Smooth muscle cell of the brain vasculature (primary cell): Measurements from ENCODE around the gene PKDCC.
"Not testable (repeated sequence)": the region's sequence is repeated elsewhere in the genome, so short reads cannot be mapped to it uniquely, and the experiment has no call there.

ENCODE experiments used
- DNase-seq: peaks from one replicate; pipeline ENCODE4 v3.0.0-alpha.2; 2012; ENCODE audit warnings: low read depth, low spot score

PKDCC gene

DNA sequence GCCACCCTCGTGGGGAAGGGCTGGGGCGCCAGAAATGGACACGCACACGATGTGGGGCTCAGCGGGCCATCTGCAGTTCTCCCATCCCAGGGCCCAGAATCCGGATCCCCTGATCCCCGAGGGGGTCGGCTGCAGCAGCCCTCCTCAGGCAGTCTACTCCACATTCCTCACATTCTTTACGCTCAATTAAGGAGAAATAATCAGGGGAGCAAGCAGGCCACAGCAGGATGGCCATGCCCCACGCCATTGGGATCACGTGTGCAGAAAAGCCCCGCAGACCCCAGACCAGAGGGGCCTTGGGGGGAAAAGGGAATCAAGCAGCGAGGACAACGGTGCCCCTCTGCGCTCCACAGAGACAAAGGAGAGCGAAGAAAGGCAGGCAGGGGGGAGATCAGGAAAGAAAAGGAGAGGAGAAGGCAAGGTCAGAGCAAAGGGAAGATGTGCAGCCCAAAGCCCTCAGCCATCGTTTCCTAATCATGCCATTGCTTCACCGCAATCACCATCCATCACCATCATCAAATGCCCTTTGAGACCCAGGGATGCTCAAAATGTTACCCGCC is 17.5 kb upstream of the PKDCC start:
- DNase-seq = no peak

DNA sequence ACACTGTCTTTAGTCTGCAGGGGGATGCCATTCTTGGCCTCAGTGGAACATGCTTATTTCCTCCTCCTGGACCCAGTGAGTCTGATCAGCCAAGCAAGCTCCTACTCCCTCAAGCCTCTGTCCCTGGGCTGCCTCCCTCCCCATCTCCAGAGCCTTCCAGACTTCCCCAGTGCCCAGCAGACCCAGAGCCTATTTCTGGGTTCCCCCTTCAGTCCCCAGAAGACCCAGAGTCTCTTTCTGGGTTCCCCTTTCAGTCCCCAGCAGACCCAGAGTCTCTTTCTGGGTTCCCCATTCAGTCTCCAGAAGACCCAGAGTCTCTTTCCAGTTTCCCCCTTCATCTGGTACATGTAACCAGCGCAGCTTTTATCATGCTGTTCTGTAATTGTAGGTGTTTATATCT is 17.0 kb upstream of the PKDCC start:
- no peak for DNase-seq

DNA sequence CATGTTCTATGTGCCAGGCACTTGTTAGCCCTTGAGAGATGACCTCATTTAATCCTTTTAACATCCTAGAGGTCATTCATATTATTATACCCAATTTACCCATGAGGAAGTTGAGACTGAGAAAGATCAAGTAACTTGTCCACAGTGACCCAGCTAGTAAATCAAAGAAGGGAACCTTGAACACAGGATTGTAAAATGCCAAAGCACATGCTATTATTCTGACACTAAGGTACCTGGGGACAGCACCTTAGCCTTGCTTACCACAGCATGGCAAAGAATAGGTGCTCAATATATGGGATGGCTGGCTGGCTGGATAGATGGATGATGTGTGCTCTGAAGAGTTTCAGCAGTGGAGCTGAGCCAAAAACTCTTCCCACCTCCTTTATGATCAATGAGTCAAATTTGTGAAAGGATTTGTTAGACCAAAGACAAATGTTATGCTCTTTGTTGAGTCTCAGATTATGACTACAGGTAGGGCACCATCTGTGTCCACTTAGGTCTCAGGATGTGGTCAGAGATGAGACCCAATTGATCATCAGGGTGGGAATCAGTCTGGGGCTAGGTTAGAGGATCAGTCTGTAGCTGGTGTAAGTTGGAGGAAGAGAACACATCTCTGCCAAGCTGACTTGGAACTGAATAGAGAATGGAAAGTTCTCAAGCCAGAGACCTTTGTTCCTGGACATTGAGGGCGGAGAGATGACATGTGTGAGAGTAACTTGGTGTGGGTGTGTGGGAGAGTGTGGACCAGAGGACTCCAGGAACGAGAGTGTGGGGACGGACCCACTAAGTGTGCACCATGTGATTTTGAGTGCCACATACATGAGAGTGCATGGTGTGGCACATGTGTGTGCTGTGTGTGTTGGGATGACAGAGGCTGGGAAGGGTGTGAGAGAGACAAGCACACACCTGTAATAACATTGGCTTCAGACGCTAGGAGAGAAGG is 16.3 kb upstream of the PKDCC start:
- no peak for DNase-seq

DNA sequence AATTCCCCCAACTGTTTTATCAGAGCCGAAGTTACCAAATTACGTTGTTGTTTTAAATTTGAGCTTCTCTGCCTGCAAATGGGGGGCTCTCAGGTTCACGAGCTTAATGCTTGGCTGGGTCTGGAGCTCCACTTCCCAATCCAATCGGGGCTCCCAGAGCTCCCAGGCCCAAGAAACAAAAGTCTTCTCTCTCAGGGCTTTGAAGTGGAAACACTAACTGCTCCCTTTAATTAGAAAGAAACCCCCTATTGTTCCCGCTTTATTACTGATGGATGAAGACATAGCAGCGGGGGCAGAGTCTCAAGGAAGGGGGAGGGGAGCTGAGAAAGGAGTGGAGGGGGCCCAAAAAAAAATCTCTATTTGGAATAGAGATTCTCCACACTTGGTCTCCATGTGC is 15.6 kb upstream of the PKDCC start:
- DNase-seq = no peak

DNA sequence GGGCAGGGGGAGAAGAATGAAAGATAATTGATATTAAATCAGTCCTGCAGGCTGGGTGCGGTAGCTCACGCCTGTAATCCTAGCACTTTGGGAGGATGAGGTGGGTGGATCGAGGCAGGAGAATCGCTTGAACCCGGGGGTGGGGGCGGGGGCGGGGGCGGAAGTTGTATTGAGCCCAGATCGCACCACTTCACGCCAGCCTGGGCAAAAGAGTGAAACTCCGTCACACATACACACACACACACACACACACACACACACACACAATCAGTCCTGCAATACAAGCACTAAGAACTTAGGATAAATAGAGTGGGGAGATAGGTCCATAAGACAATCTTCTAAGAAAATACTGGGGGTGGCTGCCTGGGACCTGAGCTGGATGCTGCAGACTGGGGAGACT is 15.1 kb upstream of the PKDCC start:
- DNase-seq = no peak

DNA sequence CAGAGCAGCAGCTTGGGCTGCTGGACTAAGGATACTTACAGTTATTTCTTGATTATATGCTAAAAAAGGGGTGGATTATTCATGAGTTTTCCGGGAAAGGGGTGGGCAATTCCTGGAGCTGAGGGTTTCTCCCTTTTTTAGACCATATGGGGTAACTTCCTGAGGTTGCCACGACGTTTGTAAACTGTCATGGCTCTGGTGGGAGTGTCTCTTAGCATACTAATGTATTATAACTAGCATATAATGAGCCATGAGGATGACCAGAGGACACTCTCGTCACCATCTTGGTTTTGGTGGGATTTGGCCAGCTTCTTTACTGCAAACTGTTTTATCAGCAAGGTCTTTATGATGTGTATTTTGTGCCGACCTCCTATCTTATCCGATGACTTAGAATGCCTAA is 13.7 kb upstream of the PKDCC start:
- DNase-seq = not testable (repeated sequence)

DNA sequence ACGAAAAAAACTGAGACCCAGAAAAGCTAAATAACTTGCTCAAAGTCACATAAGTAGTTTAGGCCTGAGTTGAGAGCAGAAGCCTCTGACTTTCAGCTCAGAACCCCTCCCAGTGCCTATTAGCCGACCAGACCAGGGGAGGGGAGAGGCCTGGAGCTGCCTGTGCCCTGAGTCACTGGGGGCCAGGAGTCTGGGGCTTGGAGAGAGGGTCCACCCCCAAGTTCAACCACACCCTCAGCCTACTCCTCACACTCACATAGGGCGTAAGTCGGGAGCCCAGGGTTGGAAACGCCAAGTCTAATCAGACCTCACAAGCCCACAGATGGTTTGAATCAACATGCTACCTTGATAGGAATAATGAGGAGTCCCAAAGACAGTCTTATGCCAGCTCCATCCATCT is 12.6 kb upstream of the PKDCC start:
- no peak for DNase-seq

DNA sequence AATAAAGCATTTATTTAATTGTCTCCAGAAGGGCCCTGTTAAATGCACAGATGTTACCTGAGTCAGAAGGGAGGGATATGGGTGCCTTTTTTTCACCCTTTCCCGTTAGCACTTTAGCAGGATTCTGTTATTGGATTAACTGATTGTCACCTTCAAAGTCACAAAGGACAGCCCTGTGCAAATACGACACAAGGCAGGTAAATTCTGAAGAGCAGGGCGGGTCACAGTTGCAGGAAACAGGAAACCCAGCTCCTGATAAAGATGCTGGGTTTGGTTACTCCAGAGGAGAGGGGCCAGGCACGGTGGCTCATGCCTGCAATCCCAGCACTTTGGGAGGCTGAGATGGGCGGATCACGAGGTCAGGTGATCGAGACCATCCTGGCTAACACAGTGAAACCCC is 11.4 kb upstream of the PKDCC start:
- DNase-seq = no peak

DNA sequence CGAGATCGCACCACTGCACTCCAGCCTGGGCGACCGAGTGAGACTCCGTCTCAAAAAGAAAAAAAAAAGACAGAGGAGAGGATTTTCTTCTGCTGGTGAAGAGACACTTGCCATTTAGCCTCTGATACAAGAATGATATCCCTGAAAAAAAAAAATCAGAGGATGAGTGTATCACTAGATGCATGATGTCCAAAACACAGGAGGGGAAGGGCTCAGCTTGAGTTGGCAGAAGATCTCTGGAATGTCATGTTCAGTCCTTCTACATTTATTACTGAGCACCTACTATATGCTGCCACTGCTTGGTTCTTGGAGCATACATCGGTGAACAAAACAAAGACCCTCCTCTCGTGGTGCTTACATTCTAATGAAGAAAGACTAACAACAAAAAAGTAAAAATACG is 10.9 kb upstream of the PKDCC start:
- DNase-seq = no peak

DNA sequence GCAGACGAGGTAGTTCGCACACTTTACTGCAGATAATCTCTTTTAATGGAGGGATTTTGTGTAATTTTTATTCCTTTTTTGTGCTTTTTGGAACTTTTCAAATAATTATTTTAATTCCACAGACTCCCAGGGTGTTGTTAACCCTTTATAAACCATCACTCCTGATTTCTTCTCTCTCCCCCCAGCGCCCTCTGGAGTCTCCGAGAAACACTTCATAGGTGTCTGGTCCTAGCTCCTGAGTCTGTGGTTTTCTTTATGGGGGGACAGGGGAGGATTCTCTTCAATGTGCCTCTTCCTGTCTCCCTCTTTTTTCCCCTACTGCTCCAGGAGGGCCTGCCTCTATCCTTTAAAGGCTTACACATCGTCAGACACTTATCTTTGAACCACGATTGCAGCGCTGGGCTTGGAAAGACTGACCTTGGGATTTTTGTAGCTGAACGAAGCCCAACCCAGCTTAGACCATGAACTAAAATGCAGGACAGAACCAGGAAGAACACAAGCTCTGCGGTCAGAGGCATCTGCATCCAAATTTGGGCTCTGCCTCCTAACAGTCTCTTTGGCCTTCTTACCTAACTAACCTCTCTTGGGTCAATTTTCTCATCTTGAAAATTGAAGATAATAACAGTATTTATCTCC is 7.1 kb upstream of the PKDCC start:
- no peak for DNase-seq

DNA sequence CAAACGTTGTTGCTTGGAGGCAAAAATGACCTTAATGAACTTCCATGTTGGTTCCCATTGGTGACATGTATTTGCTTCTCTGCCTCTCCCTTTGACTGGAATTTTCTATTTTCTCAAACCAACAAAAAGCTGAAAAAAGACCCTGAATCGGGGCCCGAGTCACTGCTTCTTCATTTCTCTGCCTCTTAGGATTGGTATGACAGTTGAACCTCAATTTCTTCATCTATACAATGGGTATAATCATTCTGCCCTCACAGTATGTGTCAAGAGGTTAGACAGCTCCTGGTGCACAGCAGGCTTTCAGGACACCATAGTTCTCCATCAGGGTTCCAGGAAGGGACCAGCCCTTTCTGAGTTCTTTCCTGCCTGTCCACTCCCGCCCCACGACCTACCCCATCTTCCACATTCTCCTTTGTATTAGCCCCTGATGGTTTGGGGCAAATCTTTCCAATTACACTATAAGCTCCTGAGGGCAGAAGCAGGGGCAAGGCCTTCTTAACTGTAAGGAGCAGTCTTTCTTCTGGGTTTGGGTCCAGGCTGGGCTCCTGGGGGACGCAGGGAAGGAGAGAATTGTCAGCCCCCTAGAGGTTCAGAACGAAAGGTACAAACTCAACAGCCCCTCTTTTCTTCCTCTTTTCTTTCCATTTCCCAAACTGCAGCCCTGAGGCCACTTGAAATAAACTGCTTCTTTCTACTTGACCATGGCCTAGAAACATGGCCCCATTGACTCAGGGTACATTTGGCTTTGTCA is 6.3 kb upstream of the PKDCC start:
- DNase-seq = no peak

DNA sequence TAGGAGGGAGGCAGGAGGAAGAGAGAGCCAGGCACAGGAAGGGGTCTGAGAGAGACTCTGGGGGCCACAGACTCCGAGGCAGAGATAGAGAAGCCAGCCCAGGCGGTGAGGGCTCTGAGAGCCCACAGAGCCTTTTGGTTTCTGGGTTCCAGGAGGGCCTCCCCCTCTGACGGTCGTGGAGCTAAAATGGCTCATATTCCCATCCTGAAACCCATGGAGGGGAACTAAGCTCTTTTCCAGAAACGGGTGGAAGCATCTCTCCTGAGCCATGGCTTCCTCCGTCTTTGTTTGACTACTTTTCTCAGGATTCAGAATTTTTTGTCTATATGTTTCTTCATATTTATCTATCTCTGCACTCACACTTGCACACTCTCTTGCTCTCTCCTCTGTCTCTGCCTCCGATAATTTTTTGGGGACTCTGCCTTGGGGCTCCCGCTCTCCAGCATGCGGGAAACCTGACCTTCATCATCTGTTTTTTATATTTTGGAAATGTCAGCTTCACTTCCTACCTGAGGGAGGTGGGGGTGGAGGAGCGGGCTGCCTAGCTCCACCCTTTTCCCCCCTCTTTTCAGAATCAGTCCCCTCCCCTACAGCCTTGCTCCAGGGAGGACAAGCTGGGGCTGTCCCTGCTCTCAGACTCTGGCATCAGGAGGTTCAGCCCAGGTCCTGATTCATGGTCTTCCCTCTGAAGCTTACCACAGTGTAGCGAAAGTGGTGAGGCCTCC is 5.0 kb upstream of the PKDCC start:
- DNase-seq = no peak

DNA sequence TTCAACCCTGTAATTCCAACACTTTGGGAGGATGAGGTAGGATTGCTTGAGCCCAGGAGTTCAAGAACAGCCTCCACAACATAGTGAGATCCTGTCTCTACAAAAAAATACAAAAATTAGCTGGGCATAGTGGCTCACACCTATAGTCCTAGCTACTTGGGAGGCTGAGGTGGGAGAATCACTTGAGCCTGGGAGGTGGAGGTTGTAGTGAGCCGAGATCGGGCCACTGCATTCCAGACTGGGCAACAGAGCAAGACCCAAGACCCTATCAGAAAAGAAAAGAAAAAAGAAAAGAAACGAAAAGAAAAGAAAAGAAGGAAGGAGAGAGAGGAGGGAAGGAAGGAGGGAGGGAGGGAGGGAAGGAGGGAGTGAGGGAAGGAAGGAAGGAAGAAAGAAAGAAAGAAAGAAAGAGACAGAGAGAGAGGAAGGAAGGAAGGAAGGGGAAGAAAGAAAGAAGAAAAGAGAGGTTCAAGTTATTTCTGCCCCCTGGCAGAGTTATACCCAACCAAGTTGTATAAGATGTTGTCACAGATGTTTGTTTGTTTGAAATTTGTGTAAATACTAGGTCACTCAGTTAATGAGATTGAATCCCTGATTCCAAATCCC is 3.9 kb upstream of the PKDCC start:
- DNase-seq = no peak

DNA sequence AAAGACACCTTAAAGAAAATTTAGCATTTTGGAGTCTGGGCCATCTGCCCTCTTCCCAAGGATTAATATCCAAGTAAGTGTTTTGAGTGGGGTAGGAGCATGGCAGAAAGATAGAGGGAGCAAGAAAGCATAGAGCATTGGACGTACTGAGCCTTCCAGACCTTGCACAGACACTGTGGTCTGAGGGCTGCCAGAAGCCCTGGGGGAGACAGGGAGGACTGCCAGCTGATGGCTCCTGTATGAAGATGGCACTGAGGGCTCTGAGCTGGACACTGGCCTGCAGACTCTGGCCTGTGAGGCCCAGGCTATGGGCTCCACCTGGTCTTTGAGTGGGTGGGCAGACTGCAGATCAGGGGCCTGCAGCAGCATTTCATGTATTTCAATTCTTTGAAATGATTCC is 2.9 kb upstream of the PKDCC start:
- DNase-seq = no peak

DNA sequence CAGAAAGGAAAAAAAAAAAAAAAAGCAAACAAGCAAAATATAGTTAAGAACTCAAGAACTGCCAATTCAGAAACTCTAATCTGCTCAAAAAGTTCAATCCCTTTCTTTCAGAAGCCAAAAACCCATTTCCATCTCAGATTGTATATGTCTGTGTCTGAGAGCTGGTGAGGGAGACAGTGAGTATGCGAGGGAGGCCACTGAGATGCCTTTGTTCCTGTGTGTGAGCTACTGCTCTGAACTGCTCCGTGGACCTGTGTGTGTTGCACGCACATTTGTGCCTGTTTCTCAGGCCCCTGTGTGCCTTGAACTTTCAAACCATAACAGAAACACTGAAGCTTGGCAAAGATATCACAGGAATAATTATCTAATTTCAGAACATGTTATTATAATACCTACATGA is 2.5 kb upstream of the PKDCC start:
- no peak for DNase-seq

DNA sequence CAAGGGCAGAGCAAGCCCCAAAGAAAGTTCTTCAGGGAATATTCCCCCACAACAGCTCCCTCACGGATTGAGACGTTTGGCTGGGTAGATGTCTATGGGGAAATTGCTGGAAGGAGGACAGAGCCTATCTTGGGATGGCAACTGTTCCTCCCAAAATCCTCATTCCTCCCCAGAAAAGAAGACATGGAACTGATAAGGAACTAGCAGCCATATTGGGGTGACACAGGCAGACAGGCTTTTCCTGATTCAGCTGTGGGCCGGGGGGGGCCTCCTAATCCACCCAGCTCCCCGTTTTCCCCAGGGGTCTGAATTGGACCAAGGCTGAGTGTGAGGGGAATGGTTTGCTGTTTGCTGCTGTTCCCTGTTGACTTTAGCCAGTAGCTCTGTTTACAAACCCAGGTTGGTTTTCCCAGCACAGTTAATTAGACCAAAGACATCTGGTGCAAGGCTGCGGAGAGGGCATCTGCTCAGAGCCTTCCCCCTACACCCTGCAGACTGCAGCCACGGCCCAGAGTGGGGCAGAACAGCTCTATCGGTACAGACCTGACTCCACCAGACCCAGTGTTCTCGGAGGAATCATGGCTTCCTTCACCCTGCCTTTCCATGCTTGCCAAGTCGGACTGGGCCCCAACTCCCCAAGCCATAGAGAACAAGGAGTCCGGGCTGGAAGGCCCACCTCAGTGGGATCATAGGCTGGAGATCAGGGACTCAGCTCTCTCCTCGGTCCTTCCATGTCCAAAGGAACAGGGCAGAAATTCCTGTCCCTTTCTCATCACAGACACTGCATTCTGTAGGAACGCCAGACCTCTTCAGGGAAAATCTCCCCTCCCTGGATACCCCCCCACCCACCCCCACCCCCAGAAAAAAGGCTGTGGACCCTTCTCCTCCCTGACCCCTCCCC is 1.7 kb upstream of the PKDCC start:
- DNase-seq = no peak

DNA sequence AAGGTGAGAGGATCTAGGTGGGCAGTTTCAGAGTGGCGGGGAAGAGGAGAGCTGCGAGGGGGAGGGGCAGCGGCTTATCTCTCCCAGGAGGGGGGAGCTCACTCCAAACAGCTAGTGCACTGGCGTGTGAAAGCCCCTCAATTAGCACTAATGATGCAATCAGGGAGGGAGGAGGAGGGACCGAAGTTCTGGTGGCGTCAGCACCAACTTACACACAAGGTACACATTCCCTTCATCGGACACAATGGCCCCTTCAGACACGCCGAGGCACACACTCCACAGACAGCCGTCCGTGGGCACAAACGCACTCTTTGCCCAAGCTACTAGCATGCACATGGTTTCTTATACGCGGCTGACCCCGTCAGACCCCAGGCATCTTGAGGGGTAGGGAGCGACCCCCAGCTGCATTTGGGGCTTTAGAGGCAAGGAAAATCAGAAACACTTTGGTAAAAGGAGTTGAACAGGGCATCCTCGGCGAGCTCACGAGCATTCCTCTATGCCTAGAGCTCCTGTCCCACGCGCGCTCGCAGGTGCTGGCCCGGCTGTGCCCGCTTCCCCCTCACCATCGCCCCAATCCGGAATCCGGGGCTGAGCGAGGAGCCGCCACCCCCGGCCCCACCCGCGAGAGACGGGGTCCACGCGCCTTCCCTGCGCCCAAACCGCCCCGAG is 868 bp upstream of the PKDCC start:
- no peak for DNase-seq

DNA sequence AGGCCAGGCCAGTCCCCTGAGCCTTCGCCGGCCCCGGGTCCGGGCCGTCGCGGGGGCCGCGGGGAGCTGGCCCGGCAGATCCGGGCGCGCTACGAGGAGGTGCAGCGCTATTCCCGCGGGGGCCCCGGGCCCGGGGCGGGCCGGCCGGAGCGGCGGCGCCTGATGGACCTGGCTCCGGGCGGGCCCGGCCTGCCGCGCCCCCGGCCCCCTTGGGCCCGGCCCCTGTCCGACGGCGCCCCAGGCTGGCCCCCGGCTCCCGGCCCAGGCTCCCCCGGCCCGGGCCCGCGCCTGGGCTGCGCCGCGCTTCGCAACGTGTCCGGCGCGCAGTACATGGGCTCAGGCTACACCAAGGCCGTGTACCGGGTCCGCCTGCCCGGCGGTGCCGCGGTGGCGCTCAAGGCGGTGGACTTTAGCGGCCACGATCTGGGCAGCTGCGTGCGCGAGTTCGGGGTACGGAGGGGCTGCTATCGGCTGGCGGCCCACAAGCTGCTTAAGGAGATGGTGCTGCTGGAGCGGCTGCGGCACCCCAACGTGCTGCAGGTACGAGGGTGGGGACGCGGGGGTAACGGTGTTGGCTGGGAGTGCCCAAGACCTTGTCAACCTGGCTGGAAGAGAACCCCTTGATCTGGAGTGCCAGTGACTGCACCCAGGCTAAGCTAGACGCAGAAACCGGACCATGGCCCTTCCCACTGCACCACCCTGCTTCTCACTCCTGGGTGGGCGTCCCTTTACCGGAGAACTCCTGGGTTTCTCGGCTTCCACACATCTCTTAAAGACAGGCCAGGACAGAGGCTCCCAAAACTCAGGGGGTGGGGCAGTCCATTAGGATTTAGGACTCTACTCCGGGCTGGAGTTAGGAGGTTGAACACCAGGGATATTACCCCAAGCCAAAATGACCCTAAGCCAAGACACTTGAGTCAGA is 739 bp downstream of the PKDCC start:
- DNase-seq = no peak
